Measurements from ENCODE around the gene OSBPL9. TPM values are rescaled to one million over a fixed set of nuclear protein-coding genes. Genes with fewer than 3 reads are reported as not detected.
A peak's percentile ranks its signal among the peaks of the same experiment; 100 is the strongest.
"Not testable (repeated sequence)": the region's sequence is repeated elsewhere in the genome, so short reads cannot be mapped to it uniquely, and the experiment has no call there.

OSBPL9 gene
- total RNA-seq, 1 experiment from 2014 or later = 109 TPM

GRCh38 chr1:51605961-51606723 lies 10.8 kb upstream of the OSBPL9 start:
- no peak for DNase-seq (ENCODE audit: low spot score)

DNA sequence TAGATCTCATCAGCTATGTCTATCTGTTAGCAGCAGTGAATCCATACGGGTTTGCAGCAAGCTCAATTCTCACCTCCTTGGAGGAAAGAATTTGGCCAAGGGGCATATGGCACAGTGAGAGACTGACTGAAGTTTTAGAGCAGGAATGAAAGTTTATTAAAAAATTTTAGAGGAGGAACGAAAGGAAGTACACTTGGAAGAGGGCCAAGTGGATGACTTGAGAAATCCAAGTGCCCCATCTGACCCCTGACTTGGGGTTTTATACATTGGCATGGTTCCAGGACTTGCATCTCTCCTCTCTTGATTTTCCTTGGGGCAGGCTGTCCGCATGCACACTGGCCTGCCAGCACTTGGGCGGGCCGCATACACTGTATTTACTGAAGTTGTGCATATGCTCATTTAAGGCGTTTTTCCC lies 9.2 kb upstream of the OSBPL9 start:
- no peak for DNase-seq (ENCODE audit: low spot score)

DNA sequence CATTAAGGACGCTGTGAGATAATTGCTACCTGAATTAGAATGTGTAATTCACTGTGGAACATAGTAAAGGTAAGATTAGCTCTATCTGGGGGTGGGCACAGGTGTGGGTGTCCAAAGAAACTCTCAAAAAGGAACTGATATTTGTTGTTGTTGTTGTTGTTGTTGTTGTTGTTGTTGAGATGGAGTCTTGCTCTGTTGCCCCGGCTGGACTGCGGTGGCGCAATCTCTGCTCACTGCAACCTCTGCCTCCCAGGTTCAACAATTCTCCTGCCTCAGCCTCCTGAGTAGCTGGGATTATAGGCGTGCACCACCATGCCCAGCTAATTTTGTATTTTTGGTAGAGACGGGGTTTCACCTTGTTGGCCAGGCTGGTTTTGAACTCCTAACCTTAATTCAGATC lies 6.8 kb upstream of the OSBPL9 start:
- DNase-seq (ENCODE audit: low spot score) = not testable (repeated sequence)

GRCh38 chr1:51610637-51611036 lies 6.3 kb upstream of the OSBPL9 start:
- no peak for DNase-seq (ENCODE audit: low spot score)

DNA sequence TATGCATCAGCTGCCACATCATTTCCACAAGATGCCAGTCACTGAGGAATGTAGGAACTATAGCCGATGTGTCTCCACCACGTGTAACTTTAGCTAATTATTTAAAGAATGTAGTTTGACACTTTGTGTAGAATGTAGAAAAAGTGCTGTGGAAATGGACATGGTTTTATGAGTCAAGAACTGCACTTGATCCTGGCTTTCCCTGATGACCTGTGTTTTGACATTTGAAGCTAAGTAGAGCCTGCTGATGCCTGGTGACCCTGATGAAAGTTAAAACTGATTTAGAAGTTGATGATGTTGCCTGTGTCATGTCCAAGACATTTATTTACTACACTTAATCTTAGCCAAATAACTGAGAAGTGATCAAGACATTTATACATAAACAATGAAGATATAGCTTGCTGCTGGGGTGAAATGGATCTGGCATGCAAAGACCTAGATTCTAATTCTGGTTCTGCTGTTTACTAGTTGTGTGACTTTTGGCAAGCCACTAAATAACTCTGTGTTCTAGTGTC lies 4.4 kb upstream of the OSBPL9 start:
- DNase-seq (ENCODE audit: low spot score) = peak; percentile 30

- no peak for DNase-seq (ENCODE audit: low spot score)
These were observed 1.1 kb upstream of the OSBPL9 start for GRCh38 chr1:51615780-51616291.

DNA sequence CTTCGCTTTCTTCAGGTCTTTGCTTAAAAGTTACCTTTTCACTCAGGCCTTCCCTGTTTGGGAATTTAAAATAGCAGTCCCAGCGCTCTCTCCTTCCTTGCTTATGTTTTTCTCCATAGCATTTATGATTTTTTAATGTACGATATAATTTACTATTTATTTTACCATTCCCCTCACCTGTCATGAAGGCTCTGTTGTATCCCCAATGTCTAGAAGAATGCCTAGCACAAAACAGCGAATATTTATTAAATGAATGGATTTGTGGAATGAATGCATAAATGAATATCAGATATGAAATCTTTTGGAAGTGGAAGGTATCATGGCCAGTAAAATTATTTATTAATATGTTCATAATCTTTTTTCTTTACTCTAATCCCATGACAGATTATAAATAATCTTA lies 402 bp upstream of the OSBPL9 start:
- no peak for DNase-seq (ENCODE audit: low spot score)

GRCh38 chr1:51618715-51619114 lies 1.8 kb downstream of the OSBPL9 start:
- no peak for DNase-seq (ENCODE audit: low spot score)

- no peak for DNase-seq (ENCODE audit: low spot score)
These were observed 3.6 kb downstream of the OSBPL9 start for GRCh38 chr1:51620470-51620869.

DNA sequence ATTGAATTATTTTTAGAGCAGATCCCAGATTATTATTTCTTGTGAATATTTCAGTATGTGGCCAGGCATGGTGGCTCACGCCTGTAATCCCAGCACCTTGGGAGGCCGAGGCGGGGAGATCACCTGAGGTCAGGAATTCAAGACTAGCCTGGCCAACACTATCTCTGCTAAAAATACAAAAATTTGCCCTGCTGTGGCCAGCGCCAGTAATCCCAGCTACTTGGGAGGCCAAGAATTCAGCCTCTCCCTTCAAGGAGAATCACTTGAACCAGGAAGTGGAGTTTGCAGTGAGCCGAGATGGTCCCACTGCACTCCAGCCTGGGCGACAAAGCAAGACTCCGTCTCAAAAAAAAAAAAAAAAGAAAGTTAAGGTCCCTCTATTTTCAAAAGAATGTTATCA lies 4.3 kb downstream of the OSBPL9 start:
- DNase-seq (ENCODE audit: low spot score) = no peak

DNA sequence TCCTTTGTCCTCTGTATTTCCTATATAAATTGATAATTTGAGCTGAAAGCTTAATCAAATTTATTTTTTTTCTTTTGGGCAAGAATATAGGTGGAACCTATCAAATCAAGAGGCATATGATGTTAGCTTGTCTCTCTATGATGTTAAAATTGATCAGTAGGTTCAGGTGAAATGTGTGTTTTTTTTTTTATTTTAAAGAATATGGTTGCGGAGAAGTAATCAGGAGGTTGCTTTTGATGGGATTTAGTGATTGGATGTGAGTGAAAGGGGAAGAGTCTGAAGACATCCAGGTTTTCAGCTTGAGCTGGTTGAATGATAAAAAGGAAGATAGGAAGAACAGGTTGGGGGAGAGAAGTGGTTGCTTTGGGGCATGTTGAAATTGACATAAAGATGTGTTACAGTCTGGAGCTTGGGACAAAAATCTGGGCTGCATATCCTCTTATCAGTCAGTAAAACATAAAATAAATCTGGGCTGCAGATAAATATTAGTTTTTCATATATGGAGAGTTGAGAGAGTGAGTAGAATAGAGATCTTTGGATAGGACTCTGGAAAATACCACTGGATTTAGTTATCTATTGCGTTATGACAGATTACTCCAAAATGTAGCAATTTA lies 5.1 kb downstream of the OSBPL9 start:
- DNase-seq (ENCODE audit: low spot score) = no peak

- DNase-seq (ENCODE audit: low spot score) = peak; percentile 82
These were observed 5.6 kb downstream of the OSBPL9 start for GRCh38 chr1:51622455-51622913.

- DNase-seq (ENCODE audit: low spot score) = no peak
These were observed 6.1 kb downstream of the OSBPL9 start for GRCh38 chr1:51623025-51623424.

DNA sequence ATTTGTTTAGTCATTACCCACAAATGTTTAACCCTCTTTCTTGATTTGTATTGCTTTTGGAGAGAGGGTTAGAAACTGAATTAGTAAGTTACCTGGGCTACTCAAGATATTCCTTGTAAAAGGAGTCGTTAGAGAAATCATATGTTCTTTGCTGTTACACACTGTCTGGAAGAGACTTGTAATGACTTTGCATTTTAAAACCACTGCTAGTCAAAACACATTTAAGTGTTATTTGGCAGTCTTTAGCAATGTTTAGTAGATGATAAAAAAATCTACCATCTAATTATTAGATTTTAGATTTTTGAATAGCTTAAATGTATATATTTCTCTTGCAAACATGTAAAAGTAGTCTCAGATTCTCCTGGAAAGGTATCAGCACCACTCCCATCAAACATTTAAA lies 6.6 kb downstream of the OSBPL9 start:
- DNase-seq (ENCODE audit: low spot score) = no peak

- DNase-seq (ENCODE audit: low spot score) = no peak
These were observed 8.0 kb downstream of the OSBPL9 start for GRCh38 chr1:51624855-51625254.

GRCh38 chr1:51627672-51628071 lies 10.8 kb downstream of the OSBPL9 start:
- peak; percentile 42 for DNase-seq (ENCODE audit: low spot score)

- no peak for DNase-seq (ENCODE audit: low spot score)
These were observed 12.1 kb downstream of the OSBPL9 start for GRCh38 chr1:51628715-51629590.

DNA sequence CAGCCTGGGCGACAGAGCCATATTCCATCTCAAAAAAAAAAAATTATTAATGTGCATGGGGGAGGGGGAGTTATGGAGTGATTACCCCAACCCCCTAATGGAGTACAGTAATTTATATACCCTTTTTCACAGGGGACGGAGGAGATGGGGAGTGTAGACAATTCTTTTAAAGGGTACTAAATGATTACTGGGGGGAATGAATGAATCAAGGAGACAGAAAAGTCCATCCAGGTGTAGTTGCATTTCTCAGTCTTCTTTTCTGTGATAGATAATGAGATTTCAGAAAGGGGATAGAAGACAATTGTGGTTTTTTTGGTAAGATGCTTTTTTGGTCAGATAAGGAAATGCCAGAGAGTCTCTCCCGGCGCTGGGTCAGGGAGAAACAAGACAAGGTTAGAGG lies 13.0 kb downstream of the OSBPL9 start:
- DNase-seq (ENCODE audit: low spot score) = no peak

- DNase-seq (ENCODE audit: low spot score) = no peak
These were observed 13.5 kb downstream of the OSBPL9 start for GRCh38 chr1:51630393-51630792.

DNA sequence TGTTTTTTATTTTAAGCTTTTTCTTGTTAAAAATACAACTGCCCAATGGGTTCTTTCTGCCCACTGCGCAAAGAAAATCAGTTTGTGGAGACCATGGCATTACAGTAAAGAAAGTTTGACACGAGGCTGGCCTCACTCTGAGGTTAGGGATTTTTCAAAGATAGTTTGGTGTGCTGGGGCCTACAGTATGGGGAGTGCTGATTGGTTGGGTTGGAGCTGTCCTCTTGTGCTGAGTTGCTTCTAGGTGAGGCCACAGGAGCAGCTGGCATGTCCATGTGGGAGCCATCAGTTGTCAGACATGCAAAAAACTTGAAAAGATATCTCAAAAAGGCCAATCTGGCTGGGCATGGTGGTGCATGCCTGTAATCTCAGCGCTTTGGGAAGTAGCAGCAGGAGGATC lies 14.0 kb downstream of the OSBPL9 start:
- no peak for DNase-seq (ENCODE audit: low spot score)

DNA sequence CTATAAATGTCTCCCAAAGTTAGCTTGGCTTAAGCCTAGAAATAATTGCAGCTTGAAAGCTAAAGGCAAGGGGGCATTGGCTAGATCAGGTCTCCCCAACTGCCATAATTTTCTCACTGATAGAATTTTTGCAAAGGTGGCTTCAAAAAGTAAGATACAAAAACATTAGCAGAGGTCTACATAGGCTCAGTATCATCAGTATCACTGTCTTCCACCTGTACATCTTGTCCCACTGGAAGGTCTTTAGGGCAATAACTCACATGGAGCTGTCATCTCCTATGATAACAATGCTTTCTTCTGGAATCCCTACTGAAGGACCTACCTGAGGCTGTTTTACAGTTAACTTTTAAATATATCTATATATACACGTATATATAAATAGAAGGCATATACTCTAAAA lies 14.9 kb downstream of the OSBPL9 start:
- DNase-seq (ENCODE audit: low spot score) = no peak

- DNase-seq (ENCODE audit: low spot score) = no peak
These were observed 17.7 kb downstream of the OSBPL9 start for GRCh38 chr1:51634618-51635017.
